Nephron progenitor cell (in vitro differentiated cells): Measurements from ENCODE around the gene LAMC2.
A peak's percentile ranks its signal among the peaks of the same experiment; 100 is the strongest.

ENCODE experiments used
- DNase-seq: peaks from one replicate; pipeline ENCODE4 v3.0.0; 2021
- H3K27ac Mint-ChIP-seq: 2 replicates; pipeline ENCODE4 v1.8.0; 2021; ENCODE audit warnings: mild to moderate bottlenecking, moderate library complexity, mixed read lengths
- H3K27me3 Mint-ChIP-seq: 2 replicates; pipeline ENCODE4 v1.8.0; 2021; ENCODE audit warnings: mild to moderate bottlenecking, low read depth, mixed read lengths; ENCODE audit not compliant: poor library complexity
- H3K36me3 Mint-ChIP-seq: 2 replicates; pipeline ENCODE4 v1.8.0; 2021; ENCODE audit warnings: low read depth, mixed read lengths
- H3K4me1 Mint-ChIP-seq: 2 replicates; pipeline ENCODE4 v1.8.0; 2021; ENCODE audit warnings: mixed read lengths
- H3K4me3 Mint-ChIP-seq: 2 replicates; pipeline ENCODE4 v1.8.0; 2021; ENCODE audit warnings: mild to moderate bottlenecking, moderate library complexity, mixed read lengths
- H3K9me3 Mint-ChIP-seq: 2 replicates; pipeline ENCODE4 v1.8.0; 2021; ENCODE audit warnings: mild to moderate bottlenecking, moderate library complexity, mixed read lengths
- CTCF ChIP-seq: fragments of 200-600 bp; sonication (generic); IDR thresholded peaks from 2 replicates; pipeline ENCODE4 v1.5.0; 2021; ENCODE audit warnings: antibody characterized with exemption

Gene LAMC2

GRCh38 chr1:183206538-183207122 lies 20.6 kb downstream of the LAMC2 start:
- no peak for DNase-seq
- Mint-ChIP-seq H3K27me3 (peaks cover 4% of the 10 kb centered on the region), H3K4me1 (peaks cover 5% of the 10 kb centered on the region), H3K9me3 (no peaks in the 10 kb centered on the region), H3K27ac (no peak overlapping the region), H3K36me3 (no peaks in the 10 kb centered on the region), H3K4me3 (no peak overlapping the region)
- no peak for TF ChIP-seq CTCF

GRCh38 chr1:183209533-183210158 lies 23.6 kb downstream of the LAMC2 start:
- no peak for DNase-seq
- H3K27ac Mint-ChIP-seq: no peak overlapping the region
- no peak overlapping the region for H3K4me3 Mint-ChIP-seq
- no peaks in the 10 kb centered on the region for H3K36me3 Mint-ChIP-seq
- H3K9me3 Mint-ChIP-seq: no peaks in the 10 kb centered on the region
- peaks cover 4% of the 10 kb centered on the region for H3K27me3 Mint-ChIP-seq
- TF ChIP-seq CTCF: no peak
- H3K4me1 Mint-ChIP-seq: peaks cover 6% of the 10 kb centered on the region

- TF ChIP-seq CTCF: no peak
- H3K36me3 Mint-ChIP-seq: no peaks in the 10 kb centered on the region
- H3K27ac Mint-ChIP-seq: no peak overlapping the region
- peaks cover 15% of the 10 kb centered on the region for H3K4me1 Mint-ChIP-seq
- H3K4me3 Mint-ChIP-seq: no peak overlapping the region
- DNase-seq: no peak
- peaks cover 4% of the 10 kb centered on the region for H3K27me3 Mint-ChIP-seq
- no peaks in the 10 kb centered on the region for H3K9me3 Mint-ChIP-seq
Measured at GRCh38 chr1:183210681-183211080, 24.6 kb downstream of the LAMC2 start.

DNA sequence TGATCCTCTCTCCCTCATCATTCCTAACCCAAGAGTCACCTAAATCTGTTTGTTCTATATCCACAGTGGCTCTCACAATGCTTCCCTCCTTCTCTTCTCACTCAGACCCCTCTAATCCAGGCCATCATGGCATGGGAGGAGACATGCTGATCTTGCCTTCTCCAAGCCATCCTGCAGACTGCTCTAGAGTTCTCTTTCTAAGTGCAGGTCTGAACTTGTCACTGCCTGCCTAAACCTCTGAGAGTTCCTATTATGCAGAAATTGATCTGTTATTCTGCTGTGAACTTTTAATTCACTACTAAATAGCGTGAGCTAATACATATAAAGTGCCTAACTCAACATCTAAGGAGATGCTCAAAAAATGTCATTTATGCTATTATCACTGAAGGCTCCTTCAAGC lies 26.8 kb downstream of the LAMC2 start:
- Mint-ChIP-seq H3K27ac (no peak overlapping the region), H3K27me3 (no peaks in the 10 kb centered on the region), H3K36me3 (no peaks in the 10 kb centered on the region), H3K9me3 (no peaks in the 10 kb centered on the region), H3K4me1 (peaks cover 34% of the 10 kb centered on the region), H3K4me3 (no peak overlapping the region)
- no peak for DNase-seq
- TF ChIP-seq CTCF: no peak

GRCh38 chr1:183214021-183214970 lies 28.2 kb downstream of the LAMC2 start:
- peak overlapping the region; percentile 89 for H3K27ac Mint-ChIP-seq
- H3K4me3 Mint-ChIP-seq: no peak overlapping the region
- no peaks in the 10 kb centered on the region for H3K27me3 Mint-ChIP-seq
- no peaks in the 10 kb centered on the region for H3K36me3 Mint-ChIP-seq
- DNase-seq: no peak
- H3K9me3 Mint-ChIP-seq: no peaks in the 10 kb centered on the region
- no peak for TF ChIP-seq CTCF
- peaks cover 49% of the 10 kb centered on the region for H3K4me1 Mint-ChIP-seq
